ENCODE data around the gene HSDL2. TPM values are rescaled to one million over a fixed set of nuclear protein-coding genes. Genes with fewer than 3 reads are reported as not detected.
"Not testable (repeated sequence)": the region's sequence is repeated elsewhere in the genome, so short reads cannot be mapped to it uniquely, and the experiment has no call there.

Gene HSDL2
- total RNA-seq, 1 donor from 2014 or later, result 55.3 TPM

DNA sequence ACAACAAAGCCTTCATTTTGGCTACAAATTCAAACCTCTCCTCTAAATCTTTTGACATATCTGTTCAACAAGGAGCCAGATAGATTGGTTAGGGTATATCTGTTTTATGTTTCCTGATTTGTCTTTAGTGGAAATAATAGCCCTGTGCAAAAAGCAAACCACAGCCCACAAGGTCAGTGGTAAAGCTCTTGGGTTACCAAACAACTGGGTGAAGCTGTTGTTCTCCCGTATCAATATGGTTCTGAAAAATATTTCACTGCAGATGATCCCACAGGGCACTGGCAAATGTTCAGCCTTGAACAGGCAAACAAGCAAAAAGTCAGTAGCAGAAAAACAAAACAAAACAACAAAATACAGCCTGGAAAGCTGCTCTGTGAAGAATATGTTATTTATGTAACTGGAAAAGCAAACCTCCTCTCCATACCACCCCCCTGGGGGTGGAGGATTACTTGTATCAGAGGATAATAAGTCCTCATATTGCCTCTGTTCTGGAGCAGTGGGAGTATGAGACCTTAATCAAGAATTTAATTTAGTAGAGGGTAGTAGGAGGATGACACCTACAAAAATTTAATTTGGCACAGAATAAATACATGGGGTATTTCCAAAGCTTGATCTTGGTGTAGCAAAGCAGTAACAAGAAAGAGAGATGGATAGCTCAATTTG, 25.7 kb upstream of the HSDL2 start:
- intact Hi-C loops (cut with DNase I), result loop anchor here (10.0 kb wide), 1 partner anchor 259 kb away; no protein-coding TSS in a partner anchor
- DNase-seq (no peak), ATAC-seq (no peak)
- Histone ChIP-seq H3K27me3 (ENCODE audit: low read depth) (no peaks in the 10 kb centered on the region), H3K4me3 (no peak overlapping the region), H3K27ac (no peak overlapping the region), H3K9me3 (no peaks in the 10 kb centered on the region), H3K36me3 (no peaks in the 10 kb centered on the region), H3K4me1 (no peaks in the 10 kb centered on the region)
- TF ChIP-seq, protein P1, sequence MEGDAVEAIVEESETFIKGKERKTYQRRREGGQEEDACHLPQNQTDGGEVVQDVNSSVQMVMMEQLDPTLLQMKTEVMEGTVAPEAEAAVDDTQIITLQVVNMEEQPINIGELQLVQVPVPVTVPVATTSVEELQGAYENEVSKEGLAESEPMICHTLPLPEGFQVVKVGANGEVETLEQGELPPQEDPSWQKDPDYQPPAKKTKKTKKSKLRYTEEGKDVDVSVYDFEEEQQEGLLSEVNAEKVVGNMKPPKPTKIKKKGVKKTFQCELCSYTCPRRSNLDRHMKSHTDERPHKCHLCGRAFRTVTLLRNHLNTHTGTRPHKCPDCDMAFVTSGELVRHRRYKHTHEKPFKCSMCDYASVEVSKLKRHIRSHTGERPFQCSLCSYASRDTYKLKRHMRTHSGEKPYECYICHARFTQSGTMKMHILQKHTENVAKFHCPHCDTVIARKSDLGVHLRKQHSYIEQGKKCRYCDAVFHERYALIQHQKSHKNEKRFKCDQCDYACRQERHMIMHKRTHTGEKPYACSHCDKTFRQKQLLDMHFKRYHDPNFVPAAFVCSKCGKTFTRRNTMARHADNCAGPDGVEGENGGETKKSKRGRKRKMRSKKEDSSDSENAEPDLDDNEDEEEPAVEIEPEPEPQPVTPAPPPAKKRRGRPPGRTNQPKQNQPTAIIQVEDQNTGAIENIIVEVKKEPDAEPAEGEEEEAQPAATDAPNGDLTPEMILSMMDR (IDR thresholded peaks at IDR 0.05), result no peak

DNA sequence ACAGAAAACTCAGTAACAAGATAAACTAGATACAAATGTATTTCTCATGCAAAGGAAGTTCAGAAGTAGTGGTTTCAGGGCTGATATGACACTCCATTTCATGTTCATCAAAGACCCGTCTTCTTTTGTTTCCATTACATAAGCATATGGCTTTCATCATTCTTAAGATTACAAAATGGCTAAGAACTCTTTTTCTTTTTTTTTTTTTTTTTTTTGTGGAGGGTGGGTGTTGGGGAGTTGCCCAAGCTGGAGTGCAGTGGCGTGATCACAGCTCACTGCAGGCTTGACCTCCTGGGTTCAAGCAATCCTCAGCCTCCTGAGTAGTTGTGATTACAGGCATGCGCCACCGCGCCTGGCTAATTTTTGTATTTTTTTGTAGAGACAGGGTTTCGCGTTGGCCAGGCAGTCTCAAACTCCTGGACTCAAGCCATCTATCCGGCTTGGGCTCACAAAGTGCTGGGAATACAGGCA, 24.4 kb upstream of the HSDL2 start:
- TF ChIP-seq, protein P1 (IDR thresholded peaks at IDR 0.05), result no peak
- Histone ChIP-seq H3K27me3 (ENCODE audit: low read depth) (no peaks in the 10 kb centered on the region), H3K4me3 (no peak overlapping the region), H3K9me3 (no peaks in the 10 kb centered on the region), H3K36me3 (no peaks in the 10 kb centered on the region), H3K4me1 (no peaks in the 10 kb centered on the region), H3K27ac (peak overlapping the region; percentile 3)
- intact Hi-C loops (cut with DNase I), result loop anchor here (10.0 kb wide), 1 partner anchor 261 kb away; no protein-coding TSS in a partner anchor
- peak; percentile 68 for ATAC-seq
- peak; percentile 55 for DNase-seq

DNA sequence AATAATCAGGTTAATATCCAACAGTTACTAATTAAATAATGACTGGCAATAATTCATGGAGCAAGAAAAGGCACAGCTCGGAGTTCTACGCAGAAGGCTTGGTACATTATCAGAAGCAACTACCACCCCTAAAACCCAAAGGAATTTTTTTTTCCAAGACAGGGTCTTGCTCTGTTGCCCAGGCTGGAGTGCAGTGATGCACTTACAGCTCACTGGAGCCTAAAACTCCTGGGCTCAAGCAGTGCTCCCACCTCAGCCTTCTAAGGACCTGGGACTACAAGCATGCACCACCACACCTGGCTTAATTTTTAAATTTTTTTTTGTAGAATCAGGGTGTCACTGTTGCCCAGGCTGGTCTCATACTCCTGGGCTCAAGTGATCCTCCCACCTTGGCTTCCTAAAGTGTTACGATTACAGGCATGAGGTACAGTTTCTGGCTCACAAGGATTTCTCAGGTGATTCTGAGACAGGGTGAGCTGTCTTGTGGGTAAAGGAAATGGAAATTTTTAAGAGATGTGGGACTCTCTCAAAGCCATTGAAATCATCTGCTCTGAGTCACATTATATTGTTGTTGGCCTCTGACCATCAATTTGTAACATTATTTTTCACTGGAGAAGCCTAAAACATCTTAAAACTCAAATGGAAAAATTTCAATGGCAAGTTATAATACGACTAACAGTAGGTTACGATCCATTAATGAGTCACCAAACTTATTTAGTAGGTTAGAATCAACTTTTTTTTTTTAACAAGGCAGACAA, 19.7 kb upstream of the HSDL2 start:
- Histone ChIP-seq H3K27ac (no peak overlapping the region), H3K4me1 (no peaks in the 10 kb centered on the region), H3K27me3 (ENCODE audit: low read depth) (no peaks in the 10 kb centered on the region), H3K36me3 (no peaks in the 10 kb centered on the region), H3K9me3 (no peaks in the 10 kb centered on the region), H3K4me3 (no peak overlapping the region)
- TF ChIP-seq, protein P1 (IDR thresholded peaks at IDR 0.05), result no peak
- ATAC-seq, result no peak
- intact Hi-C loops (cut with DNase I), result no loop called here
- DNase-seq, result no peak

DNA sequence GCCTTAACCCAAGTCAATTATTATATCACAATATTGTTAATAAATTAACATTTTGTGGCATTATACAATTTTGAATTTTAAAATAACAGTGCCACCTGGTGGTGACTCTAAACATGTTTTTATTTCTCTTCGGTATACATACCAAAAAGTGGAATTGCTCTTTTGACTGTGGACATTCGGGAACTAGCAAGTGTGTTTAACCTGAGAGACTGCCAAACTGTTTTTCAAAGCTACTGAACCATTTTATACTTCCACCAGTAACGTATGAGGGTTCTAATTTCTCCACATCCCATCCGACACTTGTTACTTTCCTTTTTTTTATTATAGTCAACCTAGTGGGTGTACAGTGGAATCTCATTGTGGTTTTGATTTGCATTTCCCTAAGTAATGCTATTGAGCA, 18.3 kb upstream of the HSDL2 start:
- Histone ChIP-seq H3K27ac (no peak overlapping the region), H3K36me3 (no peaks in the 10 kb centered on the region), H3K9me3 (no peaks in the 10 kb centered on the region), H3K27me3 (ENCODE audit: low read depth) (no peaks in the 10 kb centered on the region), H3K4me3 (no peak overlapping the region), H3K4me1 (no peaks in the 10 kb centered on the region)
- ATAC-seq (peak; percentile 38 to 67), DNase-seq (no peak)
- intact Hi-C loops (cut with DNase I), result no loop called here
- TF ChIP-seq, protein P1 (IDR thresholded peaks at IDR 0.05), result peak; percentile 58

DNA sequence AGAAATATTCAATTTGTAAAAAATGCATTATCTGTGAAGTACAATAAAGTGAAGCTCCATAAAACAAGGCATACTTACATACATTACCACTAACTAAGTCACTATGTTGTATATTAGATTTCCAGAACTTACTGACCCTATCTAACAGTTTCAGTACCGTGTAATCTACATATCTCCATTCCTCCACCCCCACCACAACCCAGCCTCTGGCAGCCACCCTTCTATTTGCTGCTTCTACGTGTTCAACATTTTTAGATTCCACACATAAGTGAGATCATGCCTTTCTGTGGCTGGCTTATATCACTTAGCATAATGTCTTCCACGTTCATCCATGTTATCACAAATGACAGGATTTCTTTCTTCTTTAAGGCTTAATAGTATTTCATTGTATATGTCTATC, 15.1 kb upstream of the HSDL2 start:
- Histone ChIP-seq H3K27me3 (ENCODE audit: low read depth) (no peaks in the 10 kb centered on the region), H3K36me3 (no peaks in the 10 kb centered on the region), H3K27ac (no peak overlapping the region), H3K4me3 (no peak overlapping the region), H3K9me3 (no peaks in the 10 kb centered on the region), H3K4me1 (no peaks in the 10 kb centered on the region)
- intact Hi-C loops (cut with DNase I), result no loop called here
- DNase-seq, result no peak
- ATAC-seq, result no peak
- TF ChIP-seq, protein P1 (IDR thresholded peaks at IDR 0.05), result no peak

DNA sequence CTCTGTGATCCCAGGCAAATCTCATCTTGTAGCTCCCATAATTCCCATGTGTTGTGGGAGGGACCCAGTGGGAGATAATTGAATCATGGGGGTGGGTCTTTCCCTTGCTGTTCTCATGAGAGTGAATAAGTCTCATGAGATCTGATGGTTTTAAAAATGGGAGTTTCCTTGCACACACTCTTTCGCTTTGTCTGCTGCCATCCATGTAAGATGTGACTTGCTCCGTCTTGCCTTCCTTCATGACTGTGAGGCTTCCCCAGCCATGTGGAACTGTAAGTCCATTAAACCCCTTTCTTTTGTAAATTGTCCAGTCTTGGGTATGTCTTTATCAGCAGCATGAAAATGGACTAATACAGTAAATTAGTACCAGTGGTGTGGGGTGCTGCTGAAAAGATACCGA, 14.7 kb upstream of the HSDL2 start:
- H3K36me3 ChIP-seq; H3K9me3 ChIP-seq; intact Hi-C loops (cut with DNase I); DNase-seq; H3K27ac ChIP-seq; H3K4me3 ChIP-seq; H3K27me3 ChIP-seq (ENCODE audit: low read depth); H3K4me1 ChIP-seq; ATAC-seq: not testable (repeated sequence)
